Activated T-cell treated with anti-CD3 and anti-CD28 coated beads, Interleukin-2, amount 50 U/mL, for 48 hours (primary cell): Measurements from ENCODE around the gene AP2A2.

Source experiments
- DNase-seq, 2 experiments: peaks; one replicate each; pipeline ENCODE4 v3.0.0-alpha.2; 2020

AP2A2 gene

DNA sequence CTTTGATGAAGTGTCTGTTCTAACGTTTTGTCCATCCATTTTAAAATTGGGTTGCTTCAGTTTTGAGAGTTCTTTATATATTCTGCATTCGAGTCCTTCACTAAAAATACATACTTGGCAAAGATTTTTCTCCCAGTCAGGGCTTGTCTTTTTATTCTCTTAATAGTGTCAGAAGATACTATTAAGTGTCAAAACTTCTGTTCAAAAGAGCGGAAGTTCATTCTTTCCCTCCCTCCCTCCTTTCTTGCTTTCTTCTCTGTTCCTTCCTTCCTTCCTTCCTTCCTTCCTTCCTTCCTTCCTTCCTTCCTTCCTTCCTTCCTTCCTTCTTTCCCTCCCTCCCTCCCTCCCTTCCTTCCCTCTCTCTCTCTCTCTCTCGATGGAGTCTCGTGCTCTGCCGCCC, 118.5 kb downstream of the AP2A2 start:
- DNase-seq = no peak

DNA sequence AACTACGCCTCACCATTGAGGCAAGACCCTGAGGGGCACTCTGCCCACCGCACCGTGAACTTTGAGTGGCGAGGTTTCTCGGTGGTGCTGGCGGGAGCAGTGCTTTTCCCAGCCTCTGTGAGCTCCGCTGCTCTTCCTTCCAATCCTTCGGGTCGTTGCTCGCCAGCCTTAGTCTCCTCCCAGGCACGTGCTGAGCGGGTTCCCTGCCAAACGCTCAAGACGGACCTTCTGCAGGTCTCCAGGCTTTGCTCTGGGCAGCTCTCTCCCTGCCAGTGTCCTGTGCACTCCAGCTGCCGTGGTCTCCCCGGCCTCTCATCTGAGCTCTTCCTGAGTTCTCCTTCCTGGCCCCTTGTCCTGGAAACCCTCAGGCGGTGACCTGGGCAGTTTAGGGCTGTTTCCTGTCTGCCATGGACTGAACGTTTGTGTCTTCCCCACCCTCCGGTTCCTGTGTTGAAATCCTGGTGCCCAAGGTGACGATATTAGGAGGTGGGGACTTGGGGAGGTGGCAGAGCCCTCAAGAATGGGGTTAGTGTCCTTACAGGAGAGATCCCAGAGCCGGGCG, 122.0 kb downstream of the AP2A2 start:
- DNase-seq = no peak

- no peak for DNase-seq
These were observed 122.9 kb downstream of the AP2A2 start for GRCh38 chr11:1048375-1049070.

GRCh38 chr11:1049071-1049405, 123.4 kb downstream of the AP2A2 start:
- DNase-seq = no peak

DNA sequence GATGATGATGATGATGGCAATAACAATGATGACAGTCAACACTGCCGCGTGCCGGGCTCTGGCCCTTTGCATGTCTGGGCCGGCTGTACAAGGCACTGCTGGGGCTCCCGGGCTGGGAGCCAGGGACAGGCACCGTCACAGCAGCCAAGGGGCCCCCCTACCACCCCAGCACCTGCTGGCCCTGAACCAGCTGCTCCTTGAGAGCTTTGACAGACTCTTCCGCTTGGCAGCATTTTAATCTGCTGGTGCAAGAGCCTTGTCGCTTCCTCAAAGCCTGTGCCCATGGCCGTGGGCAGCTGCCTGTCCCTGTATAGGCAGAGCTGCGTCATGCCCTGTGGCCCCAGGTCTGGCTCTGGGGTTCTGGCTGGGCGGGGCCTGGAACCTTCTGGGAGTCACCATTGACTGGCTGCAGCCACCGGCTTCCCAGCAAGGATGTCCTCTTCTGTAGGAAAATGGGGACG, 123.8 kb downstream of the AP2A2 start:
- no peak for DNase-seq

DNA sequence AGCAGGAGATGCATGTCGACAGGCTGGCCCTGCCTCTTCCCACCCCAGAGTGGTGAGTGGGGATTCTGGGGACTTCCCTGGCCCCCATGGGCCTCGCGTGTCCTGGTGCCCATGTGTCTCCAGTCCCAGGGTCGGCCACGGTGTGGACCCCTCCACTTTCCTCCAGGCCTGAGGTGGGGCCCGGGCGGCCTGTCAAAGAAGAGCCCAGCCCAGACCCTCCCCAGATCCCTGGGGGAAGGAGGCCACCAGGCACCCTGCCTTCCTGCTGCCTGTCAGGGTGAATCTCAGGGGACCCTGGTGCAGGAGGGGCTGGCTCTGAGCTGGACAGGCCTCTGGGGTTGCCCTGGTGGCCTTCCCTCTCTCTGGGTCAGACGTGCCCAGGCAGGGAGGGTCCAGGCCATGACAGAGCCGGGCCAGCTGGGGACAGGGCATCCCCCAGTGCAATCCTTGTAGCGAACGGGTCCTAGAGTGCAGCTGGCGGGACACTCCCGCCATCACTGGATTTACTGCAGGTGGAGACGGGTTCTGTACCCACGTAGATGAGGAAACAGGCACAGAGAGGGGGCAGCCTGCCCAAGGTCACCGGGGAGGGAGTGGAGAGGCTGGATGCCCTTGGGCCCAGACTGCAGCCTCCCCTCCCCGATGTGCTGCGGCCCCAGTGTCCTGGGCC, 124.4 kb downstream of the AP2A2 start:
- no peak for DNase-seq

GRCh38 chr11:1050581-1051355, 125.1 kb downstream of the AP2A2 start:
- DNase-seq = peak; percentile 81 to 86

DNA sequence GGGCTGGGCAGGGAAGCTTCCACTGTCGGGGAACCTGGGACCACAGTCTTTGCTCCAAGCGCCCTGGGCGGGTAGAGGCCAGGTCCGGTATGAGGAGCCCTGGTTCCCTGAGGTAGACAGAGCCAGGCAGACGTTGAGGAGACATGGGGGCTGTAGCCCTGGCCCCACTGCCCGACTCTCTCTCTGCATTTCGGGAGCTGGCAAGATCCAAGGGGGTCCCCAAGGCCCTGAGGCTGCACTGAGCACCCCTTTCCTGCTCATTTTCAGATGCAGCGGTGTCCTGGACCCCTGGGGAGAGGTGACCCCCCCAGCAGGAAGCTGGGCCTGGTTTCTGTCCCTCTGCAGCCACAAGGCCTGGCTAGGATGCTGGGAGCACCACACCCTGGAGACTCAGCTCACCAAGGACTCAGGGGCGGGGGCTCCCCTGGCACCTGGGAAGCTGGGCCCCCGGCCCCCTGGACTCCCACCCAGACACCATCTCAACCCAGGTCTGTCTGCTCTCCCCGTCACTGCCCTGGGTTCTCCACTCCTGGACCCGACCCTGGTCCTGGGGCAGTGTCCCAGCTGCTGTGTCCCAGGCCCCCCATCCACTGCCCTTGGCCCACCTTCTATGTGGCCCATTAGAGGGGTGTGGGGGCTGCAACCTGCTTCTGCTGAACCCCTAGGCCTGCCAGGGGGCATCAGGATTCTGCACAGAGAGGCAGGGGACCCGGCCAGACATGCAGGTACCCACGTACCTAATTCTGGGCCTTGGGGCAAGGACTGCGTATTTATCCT, 125.9 kb downstream of the AP2A2 start:
- DNase-seq = no peak

- DNase-seq = no peak
These were observed 126.7 kb downstream of the AP2A2 start for GRCh38 chr11:1052133-1053011.

DNA sequence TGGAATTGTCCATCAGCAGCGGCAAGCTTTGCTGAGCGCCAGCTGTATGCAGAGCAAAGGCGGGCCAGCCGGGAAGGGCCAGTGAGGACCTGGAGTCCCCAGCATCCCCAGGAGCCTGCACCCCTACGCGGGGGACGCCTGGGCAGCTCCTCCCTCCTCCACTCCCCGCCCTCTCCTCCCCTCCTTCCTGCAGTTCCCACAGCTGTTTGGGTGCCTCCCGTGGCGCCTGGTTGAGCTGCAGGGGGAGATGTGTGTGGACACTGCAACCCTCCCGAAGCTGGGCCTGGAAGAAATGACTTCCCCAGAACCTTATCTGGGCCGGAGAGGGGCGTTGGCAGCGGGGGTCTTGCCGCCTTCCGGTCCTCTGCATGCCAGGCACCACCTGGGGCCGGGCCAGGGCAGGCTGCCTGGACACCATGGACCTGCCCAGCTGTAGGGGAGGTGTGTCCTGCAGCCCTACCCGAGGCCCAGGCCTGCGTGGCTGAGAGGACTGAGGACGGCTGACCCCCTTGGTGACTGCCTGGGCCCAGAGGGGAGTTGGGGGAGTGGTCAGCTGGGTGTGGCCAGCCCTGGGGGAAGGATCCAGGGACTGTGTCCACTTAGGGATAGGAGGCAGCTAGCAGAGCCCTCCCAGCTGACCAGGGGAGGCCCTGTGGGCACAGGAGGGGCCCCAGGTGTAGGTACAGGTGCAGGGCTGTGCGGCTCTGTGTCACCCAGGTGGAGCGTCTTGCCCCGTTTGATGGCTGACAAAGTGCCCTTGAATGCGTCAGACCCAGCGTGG, 127.6 kb downstream of the AP2A2 start:
- DNase-seq = no peak

DNA sequence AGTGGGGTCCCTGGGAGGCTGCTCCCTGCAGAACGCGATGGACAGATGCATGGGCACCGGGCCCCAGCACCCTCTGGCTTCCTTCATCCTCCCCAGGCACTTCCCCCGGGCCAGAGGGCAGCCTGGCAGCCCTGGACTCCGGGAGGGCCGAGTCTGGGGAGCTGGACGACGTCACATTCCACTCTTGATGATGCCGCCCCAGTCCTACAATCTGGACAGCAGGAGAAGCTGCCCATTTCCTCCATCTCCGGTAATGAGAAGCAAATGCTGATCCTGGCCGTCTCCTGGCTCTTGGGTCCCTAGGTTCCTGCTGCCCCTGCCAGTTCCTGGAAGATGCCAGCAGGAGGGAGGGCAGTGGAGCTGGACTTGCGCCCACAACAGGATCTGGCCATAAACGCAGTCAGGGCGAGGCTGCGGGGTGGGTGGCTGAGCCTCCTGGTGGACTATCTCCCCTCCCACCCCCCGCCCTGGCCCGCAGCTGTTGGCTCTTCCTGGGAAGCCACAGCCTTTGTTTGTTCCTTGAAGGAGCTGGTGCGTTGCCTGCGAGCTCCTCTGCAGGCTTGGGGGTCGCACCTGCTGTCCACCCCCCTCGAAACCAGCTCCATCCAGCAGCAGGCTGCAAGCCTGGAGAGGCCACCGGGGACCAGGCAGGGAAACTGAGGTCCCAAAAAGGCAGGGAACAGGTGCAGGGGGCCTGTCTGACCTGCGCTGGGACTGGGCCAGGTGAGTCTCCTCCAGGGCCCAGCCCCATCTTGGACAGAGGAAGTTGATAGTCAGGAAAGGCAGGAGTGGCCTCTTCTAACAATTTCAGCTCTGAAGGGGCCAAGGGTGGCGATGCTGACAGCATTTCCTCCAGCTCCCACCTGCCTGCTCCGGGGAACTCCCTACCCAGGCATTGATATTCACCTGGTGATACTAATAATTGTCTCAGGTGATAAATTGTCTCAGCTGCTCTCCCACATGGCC, 128.8 kb downstream of the AP2A2 start:
- no peak for DNase-seq

GRCh38 chr11:1055109-1055703, 129.5 kb downstream of the AP2A2 start:
- no peak for DNase-seq

DNA sequence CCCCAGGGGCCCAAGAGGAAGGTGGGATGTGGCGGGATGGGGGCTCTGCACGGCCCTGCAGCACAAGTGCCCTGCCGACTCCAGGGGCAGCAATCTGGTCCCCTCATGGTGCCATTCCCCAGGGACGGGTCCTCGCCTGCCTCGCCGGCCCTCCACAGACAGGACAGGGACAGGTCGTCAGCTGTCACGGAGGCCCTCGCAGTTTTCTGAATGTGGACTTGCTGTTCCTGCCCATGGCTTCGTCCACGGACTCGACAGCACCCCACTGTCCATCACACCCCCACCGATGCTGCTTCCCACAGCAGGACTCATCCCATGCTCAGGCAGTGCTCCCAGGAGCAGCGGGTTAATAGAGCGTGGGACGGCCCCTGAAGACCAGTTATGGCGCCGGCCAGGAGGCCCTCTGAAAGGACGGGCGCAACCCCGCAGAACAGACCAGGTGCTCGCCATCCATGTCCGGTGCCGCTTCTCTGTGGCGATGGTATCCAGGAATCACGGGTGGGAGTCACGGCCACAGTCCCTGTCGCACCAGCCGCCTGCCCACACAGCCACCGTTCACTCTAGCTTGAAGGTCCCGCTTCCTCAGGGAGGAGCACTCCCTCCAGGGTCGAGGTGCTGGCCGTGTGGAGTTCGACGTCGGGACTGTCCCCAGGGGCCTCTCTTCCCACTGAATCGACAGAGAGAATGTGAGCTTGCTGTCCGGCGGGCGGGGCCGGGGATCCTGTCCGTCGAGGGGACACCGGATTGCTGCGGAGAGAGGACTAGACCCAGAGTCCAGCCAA, 130.5 kb downstream of the AP2A2 start:
- DNase-seq = peak in 1 of 2 experiments; percentile 11

DNA sequence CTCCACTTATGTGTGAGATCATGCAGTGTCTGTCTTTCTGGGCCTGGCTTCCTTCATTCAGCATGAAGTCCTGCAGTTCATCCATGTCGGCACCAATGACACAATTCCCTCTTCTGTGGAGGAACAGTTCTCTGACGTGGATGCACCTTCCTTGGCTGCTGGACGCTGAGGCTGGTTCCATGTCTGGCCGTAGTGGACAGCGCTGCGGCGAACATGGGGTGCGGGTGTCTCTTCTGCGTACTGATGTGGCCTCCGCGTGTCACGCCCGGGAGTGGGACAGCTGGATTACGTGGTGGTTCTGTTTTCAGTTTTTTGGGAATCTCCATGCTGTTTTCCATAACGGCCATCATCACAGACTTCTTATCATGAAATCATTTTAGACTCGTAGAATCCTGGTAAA, 132.1 kb downstream of the AP2A2 start:
- DNase-seq = no peak

DNA sequence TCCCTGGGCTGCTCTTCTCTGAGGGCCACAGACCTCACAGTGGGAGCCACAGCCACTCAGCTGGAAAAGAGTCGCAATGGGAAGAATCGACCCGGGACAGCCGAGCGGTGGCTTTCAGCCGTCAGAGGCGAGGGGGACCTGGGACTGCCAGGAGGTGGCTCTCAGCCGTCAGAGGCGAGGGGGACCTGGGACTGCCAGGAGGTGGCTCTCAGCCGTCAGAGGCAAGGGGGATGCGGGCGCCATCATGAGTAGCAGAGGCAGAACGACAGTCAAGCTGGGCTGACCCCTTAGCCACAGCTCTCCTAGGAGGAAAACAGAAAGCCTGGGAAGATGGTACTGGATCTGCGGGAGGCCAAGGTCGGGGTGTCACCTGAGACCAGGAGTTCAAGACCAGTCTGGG, 134.1 kb downstream of the AP2A2 start:
- no peak for DNase-seq

- DNase-seq = peak in 1 of 2 experiments; percentile 6
These were observed 134.7 kb downstream of the AP2A2 start for GRCh38 chr11:1060410-1060809.

GRCh38 chr11:1060852-1061616, 135.4 kb downstream of the AP2A2 start:
- no peak for DNase-seq
